GM19238 (cell line): ENCODE measurements around the gene PANK2.
"Not testable (repeated sequence)": the region's sequence is repeated elsewhere in the genome, so short reads cannot be mapped to it uniquely, and the experiment has no call there.

Experiments
- DNase-seq: peaks from one replicate; pipeline ENCODE4 v3.0.0; 2011; ENCODE audit warnings: low spot score; ENCODE audit not compliant: insufficient read length

PANK2 gene

DNA sequence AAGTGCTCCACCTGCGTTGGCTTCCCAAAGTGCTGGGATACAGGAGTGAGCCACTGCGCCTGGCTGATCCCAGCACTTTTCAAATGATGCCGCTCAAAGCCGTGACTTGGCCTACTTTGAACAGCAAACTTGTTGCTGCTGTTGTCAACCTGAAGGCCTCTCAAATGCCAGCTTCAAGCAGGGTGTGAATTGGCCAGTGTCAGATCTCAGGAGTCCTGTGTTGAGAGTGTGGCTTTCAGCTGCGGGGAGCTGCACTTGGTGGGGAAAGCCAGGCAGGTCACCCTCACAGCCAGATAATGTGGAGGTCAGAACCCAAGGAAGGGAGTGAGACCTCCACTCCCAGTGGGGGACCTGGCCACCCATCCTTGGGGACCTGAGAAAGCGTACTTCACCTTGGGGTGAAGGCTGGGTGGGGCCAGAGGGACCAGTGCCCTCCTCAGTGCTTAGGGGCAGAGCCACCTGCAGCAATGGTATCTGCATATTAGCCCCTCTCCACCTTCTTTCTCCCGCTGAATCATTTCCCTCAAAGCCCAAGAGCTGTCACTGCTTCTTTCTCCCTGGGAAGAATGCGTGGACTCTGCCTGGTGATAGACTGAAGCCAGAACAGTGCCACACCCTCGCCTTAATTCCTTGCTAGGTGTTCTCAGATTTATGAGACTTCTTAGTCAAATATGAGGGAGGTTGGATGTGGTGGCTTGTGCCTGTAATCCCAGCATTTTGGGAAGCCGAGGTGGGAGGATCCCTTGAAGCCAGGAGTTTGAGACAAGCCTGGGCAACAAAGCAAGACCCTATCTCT lies 19.1 kb upstream of the PANK2 start:
- DNase-seq: no peak

DNA sequence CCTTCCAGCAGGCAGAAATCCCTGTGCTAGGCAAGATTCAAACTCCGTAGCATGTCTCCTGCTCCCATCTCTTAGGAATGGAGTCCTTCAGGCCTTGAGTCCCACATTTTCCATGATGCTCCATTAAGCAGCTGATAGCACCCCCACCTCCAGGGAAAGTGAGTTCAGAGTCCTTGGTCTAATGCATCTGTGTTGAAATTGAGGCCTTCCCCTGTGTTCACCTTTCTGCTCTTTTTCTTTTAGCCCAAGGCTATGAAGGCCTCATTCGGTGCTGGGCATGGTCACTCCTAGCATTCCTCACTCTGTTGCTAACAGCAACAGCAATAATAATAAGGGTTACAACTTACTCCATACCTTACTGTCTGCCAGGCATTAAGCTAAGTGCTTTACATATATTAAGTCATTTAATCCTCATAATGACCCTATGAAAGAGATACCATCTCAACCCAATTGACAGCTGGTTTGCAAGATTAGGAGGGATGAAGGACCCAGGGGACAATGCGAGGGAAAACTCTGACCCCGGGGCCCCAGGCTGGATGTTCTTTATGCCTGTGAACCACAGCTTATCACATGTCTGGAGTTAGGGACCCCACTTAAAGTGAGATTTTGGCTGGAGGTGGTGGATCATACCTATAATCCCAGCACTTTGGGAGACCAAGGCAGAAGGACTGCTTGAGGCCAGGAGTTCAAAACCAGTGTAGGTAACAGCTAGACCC lies 17.5 kb upstream of the PANK2 start:
- no peak for DNase-seq

DNA sequence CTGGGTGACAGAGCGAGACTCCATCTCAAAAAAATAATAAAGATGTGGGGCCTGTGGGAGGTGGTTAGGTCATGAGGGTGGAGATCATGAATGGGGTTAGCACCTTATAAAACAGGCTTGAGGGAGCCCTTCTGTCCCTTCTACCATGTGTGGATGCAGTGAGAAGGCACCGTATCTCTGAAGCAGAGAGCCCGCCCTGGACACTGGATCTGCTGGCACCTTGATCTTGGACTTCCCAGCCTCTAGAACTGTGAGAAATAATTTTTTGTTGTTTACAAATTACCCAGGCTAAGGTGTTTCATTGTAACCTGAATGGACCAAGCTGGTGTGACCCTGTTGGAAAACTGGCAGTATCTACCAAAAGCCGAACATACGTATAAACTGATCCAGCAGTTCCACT lies 15.7 kb upstream of the PANK2 start:
- no peak for DNase-seq

DNA sequence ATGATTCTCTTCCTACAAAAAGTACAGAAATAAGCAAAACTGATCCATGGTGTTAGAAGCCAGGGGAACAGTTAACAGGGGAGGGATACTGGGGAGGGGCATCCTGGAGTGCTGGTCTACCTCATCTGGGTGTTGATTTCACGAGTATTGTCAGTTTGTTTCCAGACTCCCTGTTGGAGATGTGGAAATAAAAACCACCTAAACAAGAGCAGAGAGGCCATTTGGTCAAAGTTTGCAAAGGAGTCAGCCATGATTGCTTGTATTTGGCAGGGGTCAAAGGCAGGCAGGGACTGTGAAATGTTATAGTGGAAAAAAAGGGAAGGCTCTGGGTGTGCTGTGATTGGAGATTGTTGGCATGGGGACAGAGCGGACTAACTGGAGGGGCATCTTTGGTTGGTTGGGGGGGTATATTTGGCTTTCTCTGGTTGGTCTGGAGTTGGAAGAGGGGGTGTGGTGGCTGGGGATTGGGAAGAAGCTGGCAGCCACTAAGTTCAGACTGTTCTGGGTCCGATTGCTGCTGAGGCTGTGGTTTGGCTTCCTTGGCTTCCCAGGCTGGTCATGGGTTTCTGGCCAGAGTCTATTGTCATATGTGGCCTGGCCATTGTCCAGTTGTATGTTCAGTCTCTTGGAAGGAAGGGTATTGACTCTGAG lies 14.9 kb upstream of the PANK2 start:
- no peak for DNase-seq

DNA sequence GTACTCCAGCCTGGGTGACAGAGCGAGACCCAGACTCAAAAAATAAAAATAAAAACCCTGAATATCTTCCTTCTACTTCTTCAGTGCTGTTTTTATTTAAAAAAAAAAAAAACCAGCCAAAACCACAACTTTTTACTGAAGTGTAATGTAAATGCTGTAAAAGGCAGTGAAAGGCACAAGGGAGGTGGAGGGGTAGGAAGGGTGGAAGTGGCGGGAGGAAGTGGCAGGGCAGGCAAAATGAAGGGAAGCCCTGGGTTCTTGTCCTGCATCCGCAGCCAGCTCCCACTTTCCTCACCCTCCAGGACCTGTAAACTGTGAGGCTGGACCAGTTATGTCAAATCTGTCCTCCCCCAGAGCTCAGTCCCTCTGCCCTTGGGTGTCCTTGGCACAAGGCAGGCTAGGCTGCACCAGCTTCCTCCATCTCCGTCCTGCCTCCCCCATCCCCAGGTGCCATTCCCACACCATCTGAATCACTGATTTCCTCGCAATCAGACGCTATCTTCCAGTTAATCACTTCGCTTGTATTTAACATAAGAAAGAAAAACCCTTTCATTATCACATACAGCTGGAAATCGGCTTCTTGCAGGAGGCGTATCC lies 13.7 kb upstream of the PANK2 start:
- no peak for DNase-seq

DNA sequence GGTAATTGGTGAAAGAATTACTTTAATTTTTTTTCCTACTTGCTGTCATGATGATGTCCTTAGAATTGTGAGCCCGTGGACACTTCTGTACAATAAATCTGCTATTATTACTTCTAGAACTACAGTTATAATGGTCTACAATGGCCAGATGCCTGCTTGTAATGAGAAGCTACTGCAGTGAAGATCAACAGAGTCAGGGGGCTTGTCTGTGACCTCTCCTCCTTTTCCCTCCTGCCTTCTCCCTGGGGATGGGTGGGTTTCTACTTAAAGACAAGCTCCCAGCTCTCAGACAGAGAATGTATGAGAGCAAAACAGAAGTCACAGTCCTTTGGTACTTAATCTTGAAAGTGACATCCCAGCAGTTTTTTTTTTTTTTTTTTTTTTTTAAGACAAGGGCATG lies 13.2 kb upstream of the PANK2 start:
- no peak for DNase-seq

DNA sequence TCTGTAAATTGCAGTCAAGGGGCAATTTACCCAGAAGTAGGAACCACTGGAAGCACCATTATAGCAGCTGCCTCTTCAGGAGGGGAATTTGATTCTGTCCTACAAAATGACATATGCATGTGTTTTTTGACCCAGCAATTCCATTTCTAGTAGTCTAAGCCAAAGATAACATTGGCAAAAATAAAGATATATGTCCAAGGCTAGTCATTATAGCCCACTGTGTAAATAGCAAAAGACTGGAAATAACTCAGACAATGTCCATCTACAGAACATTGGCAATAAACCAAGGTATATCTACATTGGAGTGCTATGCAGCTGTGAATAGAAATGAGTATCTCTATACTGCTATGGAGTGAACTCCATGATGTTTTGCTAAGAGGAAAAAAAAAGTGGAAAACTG lies 12.5 kb upstream of the PANK2 start:
- no peak for DNase-seq

DNA sequence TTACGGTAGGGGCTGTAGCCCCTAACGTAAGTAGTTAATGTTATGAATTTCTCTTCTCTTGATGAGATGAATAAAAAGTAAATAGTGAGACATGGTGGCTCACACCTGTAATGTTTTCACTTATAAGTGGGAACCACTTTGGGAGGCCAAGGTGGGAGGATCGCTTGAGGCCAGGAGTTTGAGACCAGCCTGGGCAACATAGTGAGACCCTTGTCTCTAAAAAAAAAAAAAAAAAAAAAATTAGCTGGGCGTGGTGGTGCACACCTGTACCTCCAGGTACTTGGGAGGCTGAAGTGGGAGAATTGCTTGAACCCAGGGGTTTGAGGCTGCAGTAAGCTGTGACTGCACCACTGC lies 10.3 kb upstream of the PANK2 start:
- not testable (repeated sequence) for DNase-seq

DNA sequence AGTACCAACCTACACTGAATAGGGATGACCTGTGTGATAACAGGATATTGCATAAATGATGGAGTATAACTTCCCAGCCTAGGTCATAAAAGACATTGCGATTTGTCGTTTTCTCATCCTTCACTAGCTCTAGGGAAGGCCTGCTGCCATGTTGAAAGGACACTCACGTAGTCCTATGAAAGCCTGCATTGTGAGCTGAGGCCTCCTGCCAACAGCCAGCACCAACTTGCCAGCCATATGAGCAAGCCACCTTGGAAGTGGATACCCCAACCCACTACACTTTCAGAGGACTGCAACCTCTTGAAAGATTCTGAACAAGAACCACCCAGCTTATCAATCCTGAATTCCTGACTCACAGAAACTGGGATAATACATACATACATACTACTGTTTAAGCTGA lies 3.5 kb upstream of the PANK2 start:
- DNase-seq: no peak

DNA sequence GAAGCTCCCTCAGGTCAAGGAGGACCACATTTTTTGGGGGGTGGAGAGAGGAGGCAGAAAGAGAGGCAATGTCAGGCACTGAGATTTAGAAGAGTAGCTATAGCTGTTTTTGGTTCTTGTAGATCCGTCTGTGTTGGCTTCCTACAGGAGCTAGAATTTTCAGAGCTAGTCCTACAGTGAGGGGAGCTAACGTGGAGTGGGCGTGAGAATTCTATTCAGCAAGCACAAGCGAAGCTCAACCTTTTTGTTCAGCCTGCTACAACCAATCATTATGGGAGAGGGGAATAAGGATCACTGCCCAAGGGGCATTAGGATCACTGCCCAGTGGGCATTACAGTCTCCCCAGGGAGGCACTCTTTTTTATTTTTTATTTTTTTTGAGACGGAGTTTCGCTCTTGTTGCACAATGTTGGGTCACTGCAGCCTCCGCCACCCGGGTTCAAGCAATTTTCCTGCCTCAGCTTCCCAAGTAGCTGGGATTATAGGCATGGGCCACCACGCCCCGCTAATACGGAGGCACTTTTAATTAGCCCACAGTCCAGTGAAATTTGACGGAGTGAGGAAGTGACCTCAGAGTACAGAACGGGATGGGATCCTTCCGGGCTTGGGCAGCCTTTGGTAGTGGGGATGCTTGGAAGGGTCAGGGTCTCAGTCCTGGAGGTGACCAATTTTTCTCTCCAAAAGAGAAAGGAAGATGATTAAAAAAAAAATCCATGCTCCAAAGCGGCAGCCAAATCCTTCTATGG lies 1.1 kb upstream of the PANK2 start:
- no peak for DNase-seq

DNA sequence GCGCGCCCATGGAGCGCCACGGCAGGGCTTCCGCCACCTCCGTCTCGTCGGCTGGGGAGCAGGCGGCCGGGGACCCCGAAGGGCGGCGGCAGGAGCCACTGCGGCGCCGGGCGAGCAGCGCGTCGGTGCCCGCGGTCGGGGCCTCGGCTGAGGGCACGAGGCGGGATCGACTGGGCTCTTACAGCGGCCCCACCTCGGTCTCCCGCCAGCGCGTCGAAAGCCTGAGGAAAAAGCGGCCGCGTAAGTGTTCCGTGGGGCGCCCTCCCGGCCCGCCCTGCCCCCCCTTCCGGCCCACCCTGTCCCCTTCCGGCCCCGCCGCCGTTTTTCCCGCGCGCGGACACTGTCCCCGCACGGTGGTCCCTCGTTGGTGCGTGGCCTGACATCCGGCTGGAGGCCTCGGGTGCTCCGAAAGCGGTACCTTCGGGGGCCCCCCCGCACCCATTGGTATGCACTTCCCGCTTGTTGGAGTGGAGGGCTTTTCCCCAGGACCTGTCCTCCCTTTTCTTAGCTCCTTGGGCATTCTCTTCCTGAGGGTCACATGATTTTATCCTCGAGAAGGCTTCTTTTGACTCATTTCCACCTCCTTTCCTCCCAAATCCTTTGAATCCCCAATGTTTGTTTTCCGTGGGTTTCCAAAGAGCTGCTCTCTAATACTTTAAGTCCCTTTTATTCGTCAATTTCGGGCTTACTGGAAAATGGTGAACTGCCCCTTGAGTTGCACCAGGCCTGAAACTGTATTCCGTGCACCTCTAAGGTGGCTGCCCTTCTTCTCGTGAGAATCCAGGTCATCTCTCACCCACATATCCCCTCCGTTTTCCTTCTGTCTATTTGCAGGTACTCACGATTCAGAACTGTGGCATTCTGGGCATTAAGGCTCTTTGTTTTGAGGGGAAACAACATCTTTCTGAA lies 556 bp downstream of the PANK2 start:
- peak; percentile 47 for DNase-seq

DNA sequence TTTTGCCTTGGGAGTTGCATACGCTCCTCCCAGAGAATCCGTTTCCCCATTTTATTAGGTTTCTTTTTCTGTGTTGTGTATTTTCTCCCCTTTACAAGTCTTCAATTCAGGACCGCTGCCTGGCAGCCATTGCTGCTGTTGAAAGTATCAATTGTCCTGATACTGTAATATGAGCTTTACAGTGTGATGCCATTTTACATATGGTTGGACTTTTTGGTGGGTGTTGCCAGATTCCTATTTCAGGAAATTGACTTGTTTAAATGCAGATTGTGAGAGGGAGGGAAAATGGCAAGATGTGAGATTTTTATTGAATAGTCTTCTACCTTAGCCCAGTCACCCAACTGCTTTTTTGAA lies 1.2 kb downstream of the PANK2 start:
- DNase-seq: no peak

DNA sequence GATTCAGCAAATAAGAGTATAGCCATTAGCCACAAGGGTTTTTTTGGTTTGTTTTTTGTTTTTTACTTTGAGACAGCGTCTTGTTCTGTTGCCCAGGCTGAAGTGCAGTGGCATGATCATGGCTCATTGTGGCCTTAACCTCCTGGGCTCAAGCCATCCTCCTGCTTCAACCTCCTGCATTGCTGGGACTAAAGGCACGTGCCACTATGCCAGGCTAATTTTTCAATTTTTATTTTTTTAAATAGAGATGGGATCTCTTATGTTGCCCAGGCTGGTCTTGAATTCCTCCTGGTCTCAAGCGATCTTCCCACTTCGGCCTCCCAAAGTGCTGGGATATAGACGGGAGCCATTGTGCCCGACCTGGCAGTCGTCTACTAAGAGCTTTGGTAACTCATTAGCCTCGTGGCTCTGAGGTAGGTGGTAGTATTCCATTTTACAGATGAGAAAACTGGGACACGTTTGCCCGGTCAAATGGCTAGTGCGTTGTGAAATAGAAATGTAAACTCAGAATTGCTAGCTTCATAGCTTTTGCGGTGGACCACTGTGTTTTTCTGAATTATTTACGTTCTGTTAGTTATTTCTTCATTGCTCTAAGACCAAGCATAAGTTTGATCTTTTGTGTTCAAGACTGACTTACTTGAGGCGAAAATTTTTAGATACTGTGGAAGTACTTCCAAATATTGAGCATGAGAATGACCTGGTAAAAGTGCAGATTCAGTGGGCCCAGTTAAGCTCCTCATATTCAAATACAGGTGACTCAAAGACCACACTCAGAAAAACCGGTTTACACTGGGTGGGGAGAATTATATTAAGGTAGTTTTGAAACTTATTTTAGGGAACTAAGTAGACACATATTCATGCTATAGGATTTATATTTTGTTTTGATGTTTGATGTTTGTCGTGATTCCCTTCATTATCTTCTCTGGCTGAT lies 2.1 kb downstream of the PANK2 start:
- DNase-seq: no peak

DNA sequence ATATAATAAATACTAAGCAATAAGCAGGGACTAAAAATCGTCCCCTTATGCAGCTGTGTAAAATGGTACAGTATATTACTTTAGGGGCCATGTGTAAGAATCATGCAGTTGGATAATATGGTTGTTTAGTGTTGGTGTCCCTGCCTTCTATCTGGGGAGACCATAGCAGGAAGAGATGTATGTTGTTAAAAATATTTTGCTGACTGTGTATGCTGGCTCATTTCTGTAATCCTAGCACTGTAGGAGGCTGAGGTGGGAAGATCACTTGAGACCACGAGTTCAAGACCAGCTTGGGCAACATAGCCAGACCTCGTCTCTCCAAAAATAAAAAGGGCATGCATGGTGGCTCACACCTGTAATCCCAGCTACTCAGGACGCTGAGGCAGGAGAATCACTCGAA lies 5.6 kb downstream of the PANK2 start:
- DNase-seq: no peak

DNA sequence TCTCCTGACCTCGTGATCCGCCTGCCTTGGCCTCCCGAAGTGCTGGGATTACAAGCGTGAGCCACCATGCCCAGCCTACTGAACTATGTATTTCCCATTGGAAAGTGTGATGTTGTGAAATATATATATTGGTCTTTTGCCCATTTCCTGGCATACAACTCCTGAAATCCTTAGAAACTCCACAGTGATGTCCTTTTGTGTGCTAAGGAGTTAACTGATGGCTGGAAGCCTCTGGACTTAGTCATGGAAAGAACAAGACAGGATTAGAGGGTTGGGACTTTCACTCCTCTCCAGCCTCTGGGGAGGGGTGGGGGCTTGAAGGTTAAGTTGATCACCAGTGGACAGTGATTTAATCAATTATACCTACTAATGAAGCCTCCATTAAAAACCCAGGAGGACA lies 7.1 kb downstream of the PANK2 start:
- DNase-seq: no peak

DNA sequence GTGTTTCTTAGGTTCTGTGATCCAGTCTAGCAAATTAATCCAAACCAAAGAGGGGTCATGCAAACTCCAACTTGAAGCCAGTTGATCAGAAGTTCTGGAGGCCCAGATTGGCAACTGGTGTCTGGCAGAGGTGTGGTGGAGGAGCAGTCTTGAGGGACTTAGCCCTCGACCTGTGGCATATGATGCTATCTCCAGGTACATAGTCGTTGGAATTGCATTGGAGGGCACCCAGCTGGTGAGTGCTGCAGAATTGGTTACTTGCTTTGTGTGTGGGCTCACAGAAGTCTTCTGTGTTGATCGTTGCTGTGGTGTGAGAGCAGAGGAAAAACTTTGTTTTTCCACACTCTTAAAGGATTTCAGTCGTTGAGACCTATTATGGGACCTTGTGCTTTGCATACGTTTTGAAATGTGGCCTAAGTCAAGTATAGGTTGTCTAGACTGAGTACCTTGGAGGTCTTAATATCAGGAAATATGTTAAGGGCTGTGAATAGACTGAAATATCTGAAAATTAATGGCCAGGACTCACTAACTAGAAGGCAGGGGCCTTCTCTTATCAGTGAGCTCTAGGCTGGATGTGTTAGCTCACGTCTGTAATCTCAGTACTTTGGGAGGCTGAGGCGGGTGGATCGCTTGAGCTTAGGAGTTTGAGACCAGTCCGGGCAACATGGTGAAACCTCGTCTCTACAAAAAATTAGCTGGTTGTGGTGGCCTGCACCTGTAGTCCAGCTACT lies 7.8 kb downstream of the PANK2 start:
- no peak for DNase-seq

DNA sequence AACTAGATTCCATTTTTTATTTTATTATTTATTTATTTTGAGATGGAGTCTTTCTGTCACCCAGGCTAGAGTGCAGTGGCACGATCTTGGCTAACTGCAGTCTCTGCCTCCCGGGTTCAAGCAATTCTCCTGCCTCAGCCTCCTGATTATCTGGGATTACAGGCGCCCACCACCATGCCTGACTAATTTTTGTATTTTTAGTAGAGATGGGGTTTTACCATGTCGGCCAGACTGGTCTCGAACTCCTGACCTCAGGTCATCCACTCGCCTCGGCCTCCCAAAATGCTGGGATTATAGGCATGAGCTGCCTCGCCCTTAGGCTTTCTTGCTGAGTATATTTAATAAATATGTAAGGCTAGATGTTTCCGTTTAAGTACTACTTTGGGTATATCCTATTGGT lies 9.0 kb downstream of the PANK2 start:
- DNase-seq: not testable (repeated sequence)

DNA sequence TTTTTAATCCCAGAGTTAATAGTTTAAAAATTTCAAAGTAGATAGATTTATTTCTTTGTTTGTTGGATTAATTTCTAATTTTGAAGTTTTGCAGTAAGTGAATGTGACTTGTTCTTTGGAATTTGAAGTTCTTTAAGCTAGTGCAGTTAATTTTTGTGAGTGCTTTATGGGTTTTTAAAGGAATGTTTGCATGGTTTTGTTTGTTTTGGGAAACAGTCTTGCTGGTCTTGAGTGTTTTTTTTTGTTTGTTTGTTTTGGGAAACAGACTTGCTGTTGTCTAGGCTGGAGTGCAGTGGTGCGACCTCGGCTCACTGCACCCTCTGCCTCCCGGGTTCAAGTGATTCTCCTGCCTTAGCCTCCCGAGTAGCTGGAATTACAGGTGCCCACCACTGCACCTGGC lies 9.5 kb downstream of the PANK2 start:
- no peak for DNase-seq

DNA sequence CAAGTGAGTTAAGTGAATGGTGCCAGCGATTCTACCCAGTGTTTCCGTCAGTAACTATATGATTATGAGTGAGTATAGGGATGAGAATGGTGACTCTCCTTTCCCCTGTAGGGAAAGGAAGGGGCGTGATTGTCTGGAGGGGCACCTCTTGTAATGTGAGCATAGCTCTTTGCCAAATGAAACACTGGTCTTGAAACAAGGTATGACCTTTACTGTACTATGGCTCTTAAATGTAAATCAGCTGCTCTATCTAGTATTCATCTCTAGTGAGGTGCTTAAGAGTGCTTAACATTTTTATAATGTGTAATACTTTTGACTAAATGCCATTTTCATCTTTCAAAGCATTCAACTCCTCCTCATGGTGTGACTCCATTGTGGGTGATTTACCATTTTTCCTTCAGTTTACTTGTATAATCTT lies 11.0 kb downstream of the PANK2 start:
- DNase-seq: no peak
